ENCODE results near the gene DFFA. TPM values are rescaled to one million over a fixed set of nuclear protein-coding genes. Genes with fewer than 3 reads are reported as not detected.
"Not testable (repeated sequence)": the region's sequence is repeated elsewhere in the genome, so short reads cannot be mapped to it uniquely, and the experiment has no call there.

Gene DFFA
- total RNA-seq, 2 donors from 2014 or later, result 21.5 to 24.4 TPM

- intact Hi-C loops (cut with DNase I), result no loop called here
- DNase-seq (ENCODE audit: low spot score), result no peak
These were observed 31.5 kb downstream of the DFFA start for GRCh38 chr1:10440794-10441193.

GRCh38 chr1:10440305-10440704 is 32.0 kb downstream of the DFFA start:
- DNase-seq (ENCODE audit: low spot score), result no peak
- intact Hi-C loops (cut with DNase I), result no loop called here

GRCh38 chr1:10438677-10439163 is 33.6 kb downstream of the DFFA start:
- DNase-seq (ENCODE audit: low spot score), result no peak
- intact Hi-C loops (cut with DNase I), result no loop called here

DNA sequence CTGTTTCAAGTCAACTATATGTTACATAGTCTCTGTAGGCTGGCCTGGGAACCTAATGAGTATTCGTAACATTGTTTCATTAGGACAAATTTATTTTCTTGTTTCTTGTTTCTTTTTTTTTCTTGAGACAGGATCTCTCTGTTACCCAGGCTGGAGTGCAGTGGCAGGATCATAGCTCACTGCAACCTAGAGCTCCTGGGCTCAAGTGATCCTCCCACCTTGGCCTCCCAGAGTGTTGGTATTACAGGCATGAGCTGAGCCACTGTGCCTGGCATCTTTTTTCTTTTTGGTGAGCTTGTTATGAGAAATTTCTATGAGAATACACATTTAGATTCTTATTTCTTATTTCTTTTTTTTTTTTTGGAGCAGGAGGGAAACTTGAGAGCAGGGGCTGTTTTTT is 35.3 kb downstream of the DFFA start:
- intact Hi-C loops (cut with DNase I), result no loop called here
- DNase-seq (ENCODE audit: low spot score), result no peak

GRCh38 chr1:10434590-10434989 is 37.7 kb downstream of the DFFA start:
- intact Hi-C loops (cut with DNase I), result no loop called here
- no peak for DNase-seq (ENCODE audit: low spot score)

GRCh38 chr1:10433790-10434189 is 38.5 kb downstream of the DFFA start:
- no peak for DNase-seq (ENCODE audit: low spot score)
- intact Hi-C loops (cut with DNase I), result no loop called here

DNA sequence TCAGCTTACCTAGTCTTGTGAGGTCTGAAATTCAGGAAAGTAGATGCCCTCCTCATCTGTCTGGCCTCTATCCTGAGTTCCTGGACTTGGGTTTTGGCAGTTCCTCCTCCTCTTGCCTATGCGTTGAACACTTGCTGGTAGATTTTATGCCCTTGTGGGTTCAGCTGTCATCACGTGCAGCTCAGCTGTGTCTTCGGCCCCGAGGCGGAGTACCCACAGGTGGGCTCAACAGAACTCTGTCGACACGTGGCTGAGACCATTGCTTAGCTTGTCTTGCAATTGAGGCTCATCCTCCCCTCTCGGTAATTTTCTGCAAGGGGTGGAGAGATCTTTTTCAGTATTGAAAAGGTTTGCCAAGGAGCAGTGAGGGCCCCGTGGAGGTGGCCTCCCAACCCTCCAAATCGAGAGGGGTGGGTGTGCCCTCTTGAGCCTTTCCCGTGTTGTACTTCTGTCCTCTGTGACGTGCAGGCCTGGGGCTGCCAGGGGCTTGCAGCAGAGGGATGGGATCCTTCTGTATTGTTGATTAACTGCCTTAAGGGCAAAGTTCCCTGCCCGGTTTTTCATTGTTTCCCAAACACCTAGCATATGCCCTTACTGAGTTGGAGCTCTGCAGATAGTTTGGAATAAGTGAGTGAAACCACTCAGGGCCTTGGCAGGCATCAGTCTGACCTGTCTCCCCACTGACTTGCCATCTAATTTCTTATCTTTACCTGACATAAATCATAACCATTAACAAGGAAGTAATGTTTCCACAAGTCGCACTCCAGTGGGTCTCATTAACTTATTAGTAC is 39.2 kb downstream of the DFFA start:
- no peak for DNase-seq (ENCODE audit: low spot score)
- intact Hi-C loops (cut with DNase I), result no loop called here

DNA sequence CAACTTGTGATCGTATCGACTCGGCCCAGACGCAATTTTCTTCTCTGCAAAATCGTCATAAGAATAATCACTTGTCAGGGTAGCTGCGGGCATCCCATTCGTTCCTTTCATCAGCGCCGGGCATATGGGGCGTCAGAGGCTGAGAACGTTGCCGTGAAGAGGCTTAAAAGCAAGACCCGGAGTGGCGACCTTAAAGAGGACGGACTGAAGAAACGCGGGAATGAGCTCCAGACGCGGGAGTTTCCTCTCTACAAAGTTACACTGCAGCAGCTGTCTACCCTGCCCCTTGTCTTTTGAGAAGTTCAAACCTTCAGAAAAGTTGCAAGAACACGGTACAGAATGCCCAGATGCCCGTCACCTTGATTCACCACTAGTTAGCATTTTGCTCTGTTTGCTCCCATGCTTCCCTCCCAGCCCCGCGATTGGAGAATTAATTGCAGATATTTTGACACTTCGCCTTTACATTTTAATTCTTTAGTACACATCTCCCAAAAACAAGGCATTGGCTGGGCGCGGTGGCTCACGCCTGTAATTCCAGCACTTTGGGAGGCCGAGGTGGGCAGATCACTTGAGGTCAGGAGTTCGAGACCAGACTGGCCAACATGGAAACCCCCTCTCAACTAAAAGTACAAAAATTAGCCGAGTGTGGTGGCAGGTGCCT is 41.1 kb downstream of the DFFA start:
- no peak for DNase-seq (ENCODE audit: low spot score)

DNA sequence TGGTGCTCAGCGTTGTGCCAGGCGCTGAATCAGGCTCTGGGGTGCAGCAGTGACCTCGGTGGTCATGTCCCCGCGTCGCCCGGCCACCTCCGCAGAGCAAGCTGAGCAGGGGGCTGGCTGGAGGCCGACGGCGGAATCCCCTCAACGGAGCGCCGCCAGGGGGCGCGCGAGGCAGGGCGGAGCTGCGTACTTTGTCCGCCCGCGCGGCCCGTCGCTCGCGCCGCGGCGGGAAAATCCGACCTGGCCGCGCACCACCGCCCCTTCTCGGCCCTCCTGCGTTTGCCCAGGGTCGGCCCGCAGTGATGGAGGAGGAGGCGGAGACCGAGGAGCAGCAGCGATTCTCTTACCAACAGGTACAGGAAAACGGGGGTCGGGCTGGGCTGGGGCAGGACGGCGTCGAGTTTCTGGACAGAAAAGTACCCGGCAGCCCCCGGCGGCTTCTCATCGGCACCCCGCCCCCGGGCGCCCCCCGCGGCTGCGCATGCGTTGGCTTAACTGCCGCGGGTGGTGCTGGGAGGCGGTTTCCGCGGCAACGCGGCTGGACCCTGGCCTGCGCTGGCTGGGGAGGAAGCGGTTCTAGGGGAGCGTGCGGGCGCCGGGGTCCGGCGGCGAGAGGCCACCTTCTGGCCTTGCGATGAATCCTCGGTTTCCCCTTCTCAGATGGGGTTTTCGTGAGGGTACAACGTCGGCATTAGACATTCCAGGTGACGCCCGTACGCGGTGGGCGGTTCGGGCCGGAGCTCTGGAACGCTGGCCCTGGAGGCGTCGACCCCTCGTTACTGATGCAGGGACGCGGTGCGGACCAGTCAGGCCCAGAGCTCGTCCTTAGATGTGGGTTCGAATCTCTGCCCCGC is 41.9 kb downstream of the DFFA start, which contains the start of gene CENPS:
TSS of gene CENPS (plus strand) at position 218 of the 854 bp plus-strand sequence. CDS start at position 303, 85 bp downstream.
- intact Hi-C loops (cut with DNase I), result no loop called here
- peak; percentile 97 for DNase-seq (ENCODE audit: low spot score)

More for the DNA sequence above, 41.1 kb downstream of the DFFA start:
- intact Hi-C loops (cut with DNase I), result no loop called here

DNA sequence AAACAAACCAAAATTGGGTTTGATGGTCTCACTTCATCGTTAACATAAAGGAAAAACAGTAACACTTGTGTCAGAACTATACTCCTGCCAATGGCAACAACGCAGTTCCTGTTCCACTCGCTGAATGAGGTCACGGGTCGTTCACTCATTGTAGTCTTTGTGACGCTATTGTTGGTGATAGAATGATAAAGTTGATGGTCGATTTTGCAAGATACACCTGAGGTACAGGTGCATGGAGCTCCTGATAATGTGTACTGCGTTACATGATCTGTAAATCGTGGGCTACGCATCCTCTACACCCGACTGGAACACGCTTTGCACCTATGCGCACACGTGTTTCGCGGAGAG is 42.5 kb downstream of the DFFA start:
- no peak for DNase-seq (ENCODE audit: low spot score)
- intact Hi-C loops (cut with DNase I), result loop anchor here (5.0 kb wide), 1 partner anchor 53 kb away; no protein-coding TSS in a partner anchor

- intact Hi-C loops (cut with DNase I), result loop anchor here (5.0 kb wide), 1 partner anchor 52 kb away; no protein-coding TSS in a partner anchor
These were observed 43.3 kb downstream of the DFFA start for GRCh38 chr1:10428984-10429383.

DNA sequence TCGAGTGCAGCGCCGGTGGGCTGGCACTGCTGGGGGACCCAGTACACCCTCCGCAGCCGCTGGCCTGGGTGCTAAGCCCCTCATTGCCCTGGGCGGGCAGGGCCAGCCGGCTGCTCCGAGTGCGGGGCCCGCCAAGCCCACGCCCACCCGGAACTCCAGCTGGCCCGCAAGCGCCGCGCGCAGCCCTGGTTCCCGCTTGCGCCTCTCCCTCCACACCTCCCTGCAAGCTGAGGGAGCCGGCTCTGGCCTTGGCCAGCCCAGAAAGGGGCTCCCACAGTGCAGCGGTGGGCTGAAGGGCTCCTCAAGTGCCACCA is 45.8 kb downstream of the DFFA start:
- DNase-seq (ENCODE audit: low spot score), result not testable (repeated sequence)

More at GRCh38 chr1:10428984-10429383, 43.3 kb downstream of the DFFA start:
- no peak for DNase-seq (ENCODE audit: low spot score)

DNA sequence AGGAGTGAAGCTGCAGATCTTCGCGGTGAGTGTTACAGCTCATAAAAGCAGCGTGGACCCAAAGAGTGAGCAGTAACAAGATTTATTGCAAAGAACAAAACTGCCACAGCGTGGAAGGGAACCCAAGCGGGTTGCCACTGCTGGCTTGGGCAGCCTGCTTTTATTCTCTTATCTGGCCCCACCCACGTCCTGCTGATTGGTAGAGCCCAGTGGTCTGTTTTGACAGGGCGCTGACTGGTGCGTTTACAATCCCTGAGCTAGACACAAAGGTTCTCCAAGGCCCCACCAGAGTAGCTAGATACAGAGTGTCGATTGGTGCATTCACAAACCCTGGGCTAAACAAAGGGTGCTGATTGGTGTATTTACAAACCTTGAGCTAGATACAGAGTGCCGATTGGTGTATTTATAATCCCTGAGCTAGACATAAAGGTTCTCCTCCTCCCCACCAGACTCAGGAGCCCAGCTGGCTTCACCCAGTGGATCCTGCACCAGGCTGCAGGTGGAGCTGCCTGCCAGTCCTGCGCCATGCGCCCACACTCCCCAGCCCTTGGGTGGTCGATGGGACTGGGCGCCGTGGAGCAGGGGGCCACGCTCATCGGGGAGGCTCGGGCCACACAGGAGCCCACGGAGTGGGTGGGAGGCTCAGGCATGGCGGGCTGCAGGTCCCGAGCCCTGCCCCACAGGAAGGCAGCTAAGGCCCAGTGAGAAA is 46.3 kb downstream of the DFFA start:
- DNase-seq (ENCODE audit: low spot score), result not testable (repeated sequence)
- intact Hi-C loops (cut with DNase I), result loop anchor here (5.0 kb wide), 1 partner anchor 49 kb away; no protein-coding TSS in a partner anchor

More for the DNA sequence above, 45.8 kb downstream of the DFFA start:
- intact Hi-C loops (cut with DNase I), result loop anchor here (5.0 kb wide), 1 partner anchor 49 kb away; no protein-coding TSS in a partner anchor

DNA sequence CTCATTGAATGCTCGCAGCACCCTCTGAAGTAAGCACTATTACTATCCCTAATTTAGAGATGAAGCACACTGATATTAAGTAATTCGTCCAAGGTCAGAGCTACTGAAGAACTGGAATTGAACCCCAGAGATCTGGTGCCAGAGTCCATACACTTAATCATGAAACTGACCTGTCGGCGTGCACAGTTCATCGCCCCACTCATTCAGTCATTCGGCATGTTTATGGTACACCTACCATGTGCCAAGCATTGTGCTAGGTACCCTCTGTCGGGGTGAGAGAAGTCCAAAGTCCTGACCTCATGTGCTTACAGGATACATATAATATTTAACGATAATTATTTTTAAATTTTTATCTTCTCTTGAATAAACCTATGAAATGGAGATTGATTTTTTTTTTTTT is 47.7 kb downstream of the DFFA start:
- intact Hi-C loops (cut with DNase I), result loop anchor here (5.0 kb wide), 2 partner anchors 47 to 1773 kb away; no protein-coding TSS in a partner anchor

GRCh38 chr1:10424034-10424433 is 48.3 kb downstream of the DFFA start:
- peak; percentile 88 for DNase-seq (ENCODE audit: low spot score)
- intact Hi-C loops (cut with DNase I), result loop anchor here in 1 of 2 donors (5.0 kb wide), 1 partner anchor 1773 kb away; no protein-coding TSS in a partner anchor

More for the DNA sequence above, 47.7 kb downstream of the DFFA start:
- DNase-seq (ENCODE audit: low spot score), result no peak

DNA sequence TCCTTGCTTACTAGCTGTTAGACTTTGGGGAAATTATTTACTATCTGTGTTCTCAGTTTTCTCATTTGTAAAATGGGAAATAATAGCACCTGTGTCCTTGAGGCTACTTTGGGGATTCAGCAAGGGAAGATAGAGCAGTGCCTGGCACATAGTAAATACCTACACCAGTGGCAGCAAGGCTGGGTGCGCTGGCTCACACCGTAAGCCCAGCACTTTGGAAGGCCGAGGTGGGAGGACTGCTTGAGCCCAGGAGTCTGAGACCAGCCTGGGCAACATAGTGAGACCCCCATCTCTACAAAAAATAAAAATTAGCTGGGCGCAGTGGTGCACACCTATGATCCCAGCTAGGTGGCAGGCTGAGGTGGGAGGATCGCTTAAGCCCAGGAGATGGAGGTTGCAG is 50.7 kb downstream of the DFFA start:
- DNase-seq (ENCODE audit: low spot score), result no peak
- intact Hi-C loops (cut with DNase I), result loop anchor here in 1 of 2 donors (5.0 kb wide), 1 partner anchor 1776 kb away; no protein-coding TSS in a partner anchor

DNA sequence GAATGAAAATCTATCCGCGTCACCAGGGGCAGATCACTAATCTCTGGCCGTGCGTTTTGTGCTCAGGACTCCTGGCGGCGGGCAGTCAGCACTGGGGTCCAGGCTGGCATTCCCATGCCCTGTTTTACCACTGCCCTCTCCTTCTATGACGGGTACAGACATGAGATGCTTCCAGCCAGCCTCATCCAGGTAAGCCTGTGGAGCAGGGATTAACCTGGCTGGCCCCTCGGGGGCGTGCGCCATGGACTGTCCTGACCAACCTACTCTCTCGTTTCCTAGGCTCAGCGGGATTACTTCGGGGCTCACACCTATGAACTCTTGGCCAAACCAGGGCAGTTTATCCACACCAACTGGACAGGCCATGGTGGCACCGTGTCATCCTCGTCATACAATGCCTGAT is 53.0 kb downstream of the DFFA start:
- intact Hi-C loops (cut with DNase I), result no loop called here
- DNase-seq (ENCODE audit: low spot score), result no peak

DNA sequence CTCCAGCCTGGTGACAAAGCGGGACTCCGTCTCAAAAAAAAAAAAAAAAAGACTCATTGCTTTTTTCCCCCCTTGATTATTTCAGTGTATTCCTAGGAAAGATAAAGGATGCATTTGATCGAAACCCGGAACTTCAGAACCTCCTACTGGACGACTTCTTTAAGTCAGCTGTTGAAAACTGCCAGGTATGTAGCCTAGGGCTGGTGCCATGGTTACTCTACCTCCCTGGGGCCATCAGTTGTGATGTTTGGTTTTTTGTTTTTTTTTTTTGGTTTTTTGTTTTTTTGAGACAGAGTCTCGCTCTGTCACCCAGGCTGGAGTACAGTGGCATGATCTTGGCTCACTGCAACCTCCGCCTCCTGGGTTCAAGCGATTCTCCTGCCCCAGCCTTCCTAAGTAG is 53.6 kb downstream of the DFFA start:
- intact Hi-C loops (cut with DNase I); DNase-seq (ENCODE audit: low spot score): not testable (repeated sequence)

GRCh38 chr1:10415967-10416366 is 56.4 kb downstream of the DFFA start:
- DNase-seq (ENCODE audit: low spot score), result not testable (repeated sequence)
- intact Hi-C loops (cut with DNase I), result loop anchor here in 1 of 2 donors (1.0 kb wide), 1 partner anchor 36 kb away; no protein-coding TSS in a partner anchor

All from posterior vena cava (tissue), 2 donors.